LoVo (cell line): ENCODE data around the gene MAP4K1.
A peak's percentile ranks its signal among the peaks of the same experiment; 100 is the strongest.
"Not testable (repeated sequence)": the region's sequence is repeated elsewhere in the genome, so short reads cannot be mapped to it uniquely, and the experiment has no call there.

Experiments
- DNase-seq: peaks from one replicate; pipeline ENCODE4 v3.0.0-alpha.2; 2016; ENCODE audit warnings: low spot score

MAP4K1 gene

DNA sequence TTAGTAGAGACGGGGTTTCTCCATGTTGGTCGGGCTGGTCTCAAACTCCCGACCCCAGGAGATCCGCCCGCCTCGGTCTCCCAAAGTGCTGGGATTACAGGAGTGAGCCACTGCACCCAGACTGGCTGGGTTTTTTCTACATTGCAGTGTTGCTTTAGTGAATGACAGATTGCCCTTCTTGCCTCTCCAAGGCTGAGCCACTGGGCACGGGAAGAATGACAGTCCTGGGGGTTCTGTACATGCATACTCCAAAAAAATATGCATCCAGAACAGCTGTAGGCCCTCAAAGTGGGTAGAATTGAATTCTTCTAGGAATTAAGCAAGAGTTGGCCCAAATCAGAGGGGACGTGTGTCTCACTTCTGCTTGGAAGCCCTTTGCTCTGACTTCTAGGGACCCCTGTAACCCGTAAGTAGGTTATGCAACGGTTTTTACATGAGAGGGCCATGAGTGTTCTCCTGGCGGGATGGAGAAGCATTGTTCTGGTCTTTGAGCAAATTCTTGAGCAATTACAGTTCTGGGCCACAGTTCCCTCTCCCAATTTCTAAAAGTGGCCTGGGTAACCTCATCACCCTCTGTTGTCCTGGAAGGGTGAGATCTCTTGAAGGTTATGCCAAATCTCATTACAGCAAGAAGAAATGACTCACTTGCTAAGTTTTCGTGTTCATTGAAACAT lies 33.3 kb upstream of the MAP4K1 start:
- DNase-seq = no peak

DNA sequence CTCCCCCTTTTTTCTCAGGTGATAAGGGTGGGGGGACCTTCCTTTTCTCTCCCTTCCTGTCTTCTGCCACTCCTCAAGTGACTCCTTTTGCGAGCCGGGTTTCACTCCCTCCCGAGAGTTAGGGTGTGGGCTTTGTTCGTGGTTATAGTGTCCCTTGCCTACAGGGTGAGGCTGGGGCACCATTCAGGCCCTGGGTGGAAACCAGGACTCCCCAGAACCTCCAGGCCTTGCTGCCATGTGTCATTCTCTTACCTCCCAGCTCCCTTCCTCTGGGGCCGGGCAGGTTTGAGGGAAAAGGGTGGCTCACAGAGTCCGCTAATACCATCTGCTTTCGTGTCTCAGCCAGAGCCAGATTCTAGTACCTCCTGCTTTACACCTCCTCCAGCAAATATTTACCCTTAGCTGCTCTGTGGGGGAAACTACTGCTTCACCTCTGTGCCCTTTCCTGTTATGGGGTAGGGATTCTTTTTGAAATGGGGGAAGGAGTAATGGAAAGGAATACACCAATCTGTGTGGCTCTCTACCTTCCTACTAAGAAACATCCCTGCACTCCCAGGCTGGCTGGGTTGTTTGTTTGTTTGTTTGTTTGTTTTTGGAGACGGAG lies 32.5 kb upstream of the MAP4K1 start:
- DNase-seq = no peak

DNA sequence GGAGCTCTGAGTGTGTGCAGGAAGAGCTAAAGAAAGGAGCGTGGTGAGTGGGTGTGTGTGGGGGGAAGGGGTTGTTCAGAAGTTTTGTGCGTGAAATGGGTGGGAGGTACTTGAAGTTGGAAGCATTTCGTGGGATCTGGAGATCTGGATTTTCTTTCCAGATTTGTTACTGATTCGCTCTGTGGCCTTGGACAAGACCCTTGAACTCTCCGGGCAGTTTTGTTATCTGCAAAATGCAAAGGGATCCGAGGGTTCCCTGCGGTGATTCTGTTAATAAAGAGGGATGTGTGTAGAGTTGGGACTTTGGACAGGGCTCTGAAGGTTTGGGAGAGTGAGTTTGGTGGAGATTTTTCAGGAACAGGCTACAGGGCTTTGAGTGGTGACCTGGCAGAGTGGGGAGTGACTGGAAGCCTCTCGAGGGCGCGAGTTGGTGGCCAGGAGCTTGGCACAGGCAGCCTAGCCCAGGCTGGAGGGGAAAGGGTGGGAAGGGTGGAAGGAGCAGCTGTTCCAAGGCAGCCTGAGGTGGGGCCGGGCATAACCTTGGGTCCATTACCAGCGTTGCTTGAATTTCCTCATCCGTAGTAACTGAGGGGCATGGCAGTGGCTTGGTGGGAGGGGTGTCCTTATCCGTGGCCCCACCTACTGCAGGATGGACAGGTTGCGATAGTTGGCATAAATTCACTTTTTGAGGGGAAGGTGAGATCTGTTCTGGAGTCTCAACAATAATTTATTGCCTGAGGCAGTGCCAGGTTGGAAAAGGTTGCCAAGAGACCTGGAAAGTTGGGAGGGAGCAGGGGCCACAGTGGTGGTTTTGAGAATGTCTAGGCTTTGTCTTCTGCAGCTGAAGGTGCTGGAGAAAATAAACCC lies 31.8 kb upstream of the MAP4K1 start:
- peak; percentile 68 for DNase-seq

DNA sequence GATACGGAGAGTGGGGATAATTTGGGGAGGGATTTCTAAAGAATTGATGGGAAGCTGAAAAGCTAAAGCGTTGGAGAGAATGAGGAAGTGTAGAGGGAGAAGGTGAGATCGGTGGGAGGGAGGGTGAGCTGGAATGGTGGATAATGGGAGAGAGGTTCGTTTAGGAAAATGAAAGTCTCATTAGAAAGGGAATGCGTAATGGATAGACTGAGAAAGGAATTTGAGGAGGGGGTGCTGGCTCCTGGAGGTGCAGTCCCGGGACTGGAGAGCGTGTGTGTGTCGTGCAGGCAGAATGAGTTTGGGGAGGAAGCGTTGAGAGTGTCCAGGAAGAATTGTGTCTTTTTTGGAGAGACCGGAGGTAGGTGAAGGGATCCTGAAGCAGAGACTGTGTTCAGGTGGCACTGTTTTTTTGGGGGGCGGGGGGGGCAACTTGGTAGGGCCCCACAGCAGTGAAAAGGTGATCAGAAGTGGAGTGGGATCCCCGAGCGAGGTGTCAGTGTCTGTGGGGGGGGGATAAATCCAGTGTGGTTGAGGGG lies 31.1 kb upstream of the MAP4K1 start:
- no peak for DNase-seq

DNA sequence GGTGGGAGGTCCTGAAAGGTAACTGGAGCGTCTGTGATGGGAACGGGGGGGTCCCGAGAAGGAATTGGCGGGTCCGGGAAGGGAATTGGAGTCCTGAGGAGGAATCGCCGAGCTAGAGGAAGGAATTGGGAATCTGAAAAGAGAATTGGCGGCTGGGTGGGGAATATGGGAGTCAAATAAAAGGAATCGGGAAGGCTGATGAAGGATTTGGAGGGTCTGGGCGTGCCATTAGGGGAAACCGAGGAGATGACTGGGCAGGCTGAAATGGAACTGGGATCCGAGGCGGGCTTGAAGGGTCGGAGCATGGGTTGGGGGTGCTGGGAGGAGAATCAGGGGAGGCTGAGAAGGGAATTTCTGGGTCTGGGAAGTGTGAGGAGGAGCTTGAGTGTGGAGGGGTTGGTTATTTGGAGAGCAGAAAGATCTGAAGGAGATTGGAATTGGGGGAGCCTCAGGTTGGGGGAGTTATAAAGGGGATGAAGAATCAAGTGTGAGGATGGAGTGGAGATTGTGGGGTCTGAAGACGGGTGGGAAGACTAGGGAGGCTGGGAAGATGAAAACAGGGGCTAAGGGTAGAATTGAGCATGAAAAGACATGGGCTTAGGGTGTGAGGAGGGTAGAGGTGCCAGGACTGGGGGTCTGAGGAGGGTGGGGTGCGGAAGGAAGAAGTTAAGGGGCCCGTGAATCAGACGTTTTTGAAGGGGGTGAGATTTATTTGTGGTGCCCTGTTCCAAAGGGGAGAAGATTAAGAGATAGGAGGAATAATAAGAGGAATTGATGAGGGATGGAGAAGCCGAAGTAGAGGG lies 30.4 kb upstream of the MAP4K1 start:
- no peak for DNase-seq

DNA sequence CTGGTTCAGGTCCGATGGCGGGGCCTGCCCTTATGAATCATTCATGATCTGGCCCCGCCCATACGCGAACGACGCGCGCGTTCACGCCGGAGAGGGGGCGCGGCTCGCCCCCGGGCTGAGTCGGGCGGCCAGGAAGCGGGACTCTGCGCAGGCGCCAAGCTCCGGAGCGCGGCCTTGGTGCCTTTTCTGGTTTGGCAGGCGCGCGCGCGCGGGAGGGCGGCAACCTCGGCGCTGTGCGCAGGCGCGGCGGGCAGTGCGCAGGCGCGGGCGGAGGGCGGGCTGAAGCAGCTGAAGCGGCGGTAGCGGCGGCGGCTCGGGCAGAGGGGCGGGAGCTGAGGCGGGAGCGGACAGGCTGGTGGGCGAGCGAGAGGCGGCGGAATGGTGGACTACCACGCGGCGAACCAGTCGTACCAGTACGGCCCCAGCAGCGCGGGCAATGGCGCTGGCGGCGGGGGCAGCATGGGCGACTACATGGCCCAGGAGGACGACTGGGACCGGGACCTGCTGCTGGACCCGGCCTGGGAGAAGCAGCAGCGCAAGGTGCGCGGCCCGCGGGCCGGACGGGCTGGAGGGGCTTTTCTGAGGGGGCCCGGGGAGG lies 29.7 kb upstream of the MAP4K1 start, which contains the start of gene ACTN4:
ACTN4 (plus strand) TSS at position 282 of the 598 bp plus-strand sequence; CDS start at position 379, 97 bp downstream.
- DNase-seq = peak; percentile 97

DNA sequence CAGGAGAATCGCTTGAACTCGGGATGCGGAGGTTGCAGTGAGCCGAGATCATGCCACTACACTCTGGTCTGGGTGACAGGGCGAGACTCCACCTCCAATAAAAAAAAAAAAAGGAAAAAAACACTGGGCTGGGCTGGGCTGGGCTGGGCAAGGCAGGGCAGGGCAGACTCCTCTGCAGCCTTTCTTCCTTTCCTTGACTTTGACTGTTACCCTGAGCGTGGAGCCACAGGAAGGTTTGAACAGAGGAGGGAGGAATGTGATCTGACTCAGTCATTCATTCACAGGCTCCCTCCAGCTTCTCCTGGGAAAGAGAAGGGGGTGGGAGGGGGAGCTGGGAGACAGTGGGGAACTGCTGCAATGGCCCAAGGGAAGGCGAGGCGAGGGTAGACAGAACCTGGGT lies 27.0 kb upstream of the MAP4K1 start:
- DNase-seq = peak; percentile 68

DNA sequence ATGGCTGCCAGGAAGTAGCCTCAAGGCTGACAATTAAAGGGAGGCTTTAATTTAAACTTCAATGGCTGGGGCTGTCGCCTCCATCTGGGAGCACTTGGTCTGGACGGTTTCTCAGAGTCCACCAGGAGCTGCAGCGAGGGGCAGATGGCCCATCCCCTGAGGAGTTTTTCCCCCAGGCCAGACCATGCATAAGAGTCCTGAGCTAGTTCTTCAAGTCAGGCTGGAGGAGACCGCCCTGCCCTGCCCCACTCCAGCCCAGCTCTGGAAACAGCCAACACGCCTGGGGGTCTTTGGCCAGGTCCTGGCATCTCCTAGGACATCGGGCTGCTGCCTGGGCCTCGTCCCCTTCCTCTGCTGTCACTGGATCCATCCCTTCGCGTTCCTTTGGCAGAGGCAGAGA lies 24.4 kb upstream of the MAP4K1 start:
- DNase-seq = no peak

DNA sequence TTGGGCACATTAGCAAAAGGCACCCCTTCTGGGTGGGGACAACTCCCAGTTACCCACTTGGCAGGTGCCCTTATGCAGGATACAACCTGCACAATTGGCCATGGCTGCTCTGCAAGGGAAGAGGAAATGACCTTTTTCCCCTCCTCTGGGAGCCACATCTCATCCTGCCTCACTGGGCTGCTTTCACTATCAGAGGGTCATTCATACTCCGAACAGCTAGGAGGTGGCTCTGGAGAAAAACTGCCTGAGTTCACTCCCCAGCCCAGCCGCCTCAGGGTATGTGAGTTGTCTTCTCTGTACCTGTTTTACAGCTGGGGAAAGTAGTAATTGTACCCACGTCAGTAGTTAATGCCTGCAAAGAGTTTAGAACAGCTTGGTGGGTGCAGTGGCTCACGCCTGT lies 22.6 kb upstream of the MAP4K1 start:
- DNase-seq = no peak

DNA sequence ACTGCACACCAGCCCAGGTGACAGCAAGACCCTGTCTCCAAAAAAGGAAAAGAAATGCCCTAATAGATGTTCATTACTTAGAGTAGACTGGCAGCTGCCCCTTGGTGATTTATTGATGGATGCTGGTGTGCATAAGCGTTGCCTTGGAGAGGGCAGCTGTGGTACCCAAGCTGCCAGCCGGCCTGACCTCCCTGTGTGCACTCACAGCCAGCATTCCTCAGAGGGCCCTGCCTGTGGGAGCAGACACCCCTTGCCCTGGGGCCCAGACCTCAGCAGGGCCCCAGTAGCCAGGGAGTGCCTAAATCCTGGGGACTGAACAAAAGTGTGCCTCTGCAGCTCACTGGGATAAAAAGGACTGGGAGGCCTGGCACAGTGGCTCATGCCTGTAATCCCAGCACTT lies 21.9 kb upstream of the MAP4K1 start:
- no peak for DNase-seq

DNA sequence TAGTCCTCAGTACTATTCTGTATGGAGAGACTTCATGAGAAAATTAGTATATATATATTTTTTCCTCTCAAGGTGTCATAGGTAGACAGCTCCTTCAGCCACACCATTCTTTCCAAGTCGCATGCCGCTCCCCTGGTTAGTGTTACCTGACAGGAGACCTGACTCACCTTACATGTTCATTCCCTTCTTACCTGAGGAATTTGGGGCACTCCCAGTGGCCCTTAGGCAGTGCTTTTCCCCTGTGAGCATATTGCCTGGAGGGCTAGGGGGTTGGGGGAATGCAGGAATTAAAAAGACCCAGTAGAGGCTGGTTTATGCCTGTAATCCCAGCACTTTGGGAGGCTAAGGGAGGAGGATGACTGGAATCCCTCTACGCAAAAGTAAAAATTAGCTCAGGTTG lies 20.7 kb upstream of the MAP4K1 start:
- DNase-seq = no peak

DNA sequence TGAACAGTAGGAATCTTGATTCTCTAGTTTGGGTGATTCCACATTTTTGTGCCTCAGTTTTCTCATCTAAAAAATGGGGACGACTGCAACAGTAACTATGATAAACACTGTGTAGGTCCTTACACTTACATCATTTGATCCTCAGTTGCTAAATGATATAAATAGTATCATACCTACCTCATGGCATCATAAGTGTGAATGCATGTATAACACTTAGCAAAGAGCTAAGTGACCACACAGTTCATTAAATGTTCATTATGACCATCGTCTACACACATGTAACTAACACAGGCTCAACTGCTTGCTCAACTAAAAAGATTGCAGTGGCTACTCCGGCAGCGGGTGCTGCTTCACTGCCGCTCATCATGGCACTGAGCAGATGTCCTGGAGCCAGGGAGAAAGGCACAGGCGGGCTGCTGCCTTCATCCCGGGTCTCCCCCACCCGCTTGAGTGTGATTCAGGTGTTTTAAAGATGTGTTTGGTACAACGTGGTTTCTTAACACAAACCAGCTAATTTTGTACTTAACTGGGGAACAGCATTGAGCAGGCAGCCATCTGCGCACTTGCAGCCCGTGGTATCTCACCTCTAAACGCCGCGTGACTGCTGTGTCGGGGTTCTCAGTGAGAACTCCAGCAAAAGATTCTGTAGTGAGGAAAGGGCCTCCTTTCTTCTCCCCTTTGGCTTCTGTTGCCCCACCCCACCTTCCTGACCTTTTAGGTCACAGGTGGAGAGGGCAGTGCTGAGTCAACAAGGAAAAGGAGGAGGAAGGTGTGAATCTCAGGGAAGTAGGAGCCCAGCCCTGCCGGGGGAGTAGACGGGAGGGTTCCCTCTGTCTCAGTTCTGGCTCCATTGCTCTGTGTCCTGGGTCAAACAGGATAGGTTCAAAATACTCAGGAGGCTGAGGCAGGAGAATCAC lies 18.0 kb upstream of the MAP4K1 start:
- DNase-seq = no peak

DNA sequence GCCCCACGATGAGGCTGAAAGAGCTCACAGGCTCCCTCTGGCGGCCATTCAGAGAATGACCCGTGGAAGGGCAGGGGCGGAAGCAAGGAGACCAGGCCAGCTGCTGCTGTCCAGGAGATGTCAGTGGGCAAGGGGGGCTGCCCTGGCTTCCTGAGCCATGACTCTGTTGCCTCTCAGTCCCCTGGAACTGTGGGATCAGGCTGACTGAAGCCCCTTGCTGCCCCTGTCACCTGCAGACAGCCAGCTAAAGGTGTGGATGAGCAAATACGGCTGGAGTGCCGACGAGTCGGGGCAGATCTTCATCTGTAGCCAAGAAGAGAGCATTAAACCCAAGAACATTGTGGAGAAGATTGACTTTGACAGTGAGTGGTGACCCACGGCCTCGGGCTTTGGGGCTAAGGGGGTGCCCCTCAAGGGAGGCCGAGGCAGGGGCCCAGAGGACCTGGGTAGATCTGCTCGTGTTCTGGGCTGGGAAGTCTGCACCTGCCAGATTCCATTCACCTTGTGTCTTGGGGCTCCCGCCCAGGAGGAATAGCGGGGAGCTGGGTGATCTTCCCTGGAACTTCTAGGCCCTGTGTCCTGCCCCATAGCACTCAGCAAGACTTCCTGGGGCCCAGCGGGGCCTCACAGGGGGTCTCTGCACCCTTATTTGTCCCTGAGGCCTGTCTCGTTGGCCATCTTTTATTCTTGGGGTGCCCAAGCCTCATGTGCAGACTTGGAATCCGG lies 17.2 kb upstream of the MAP4K1 start:
- peak; percentile 68 for DNase-seq

DNA sequence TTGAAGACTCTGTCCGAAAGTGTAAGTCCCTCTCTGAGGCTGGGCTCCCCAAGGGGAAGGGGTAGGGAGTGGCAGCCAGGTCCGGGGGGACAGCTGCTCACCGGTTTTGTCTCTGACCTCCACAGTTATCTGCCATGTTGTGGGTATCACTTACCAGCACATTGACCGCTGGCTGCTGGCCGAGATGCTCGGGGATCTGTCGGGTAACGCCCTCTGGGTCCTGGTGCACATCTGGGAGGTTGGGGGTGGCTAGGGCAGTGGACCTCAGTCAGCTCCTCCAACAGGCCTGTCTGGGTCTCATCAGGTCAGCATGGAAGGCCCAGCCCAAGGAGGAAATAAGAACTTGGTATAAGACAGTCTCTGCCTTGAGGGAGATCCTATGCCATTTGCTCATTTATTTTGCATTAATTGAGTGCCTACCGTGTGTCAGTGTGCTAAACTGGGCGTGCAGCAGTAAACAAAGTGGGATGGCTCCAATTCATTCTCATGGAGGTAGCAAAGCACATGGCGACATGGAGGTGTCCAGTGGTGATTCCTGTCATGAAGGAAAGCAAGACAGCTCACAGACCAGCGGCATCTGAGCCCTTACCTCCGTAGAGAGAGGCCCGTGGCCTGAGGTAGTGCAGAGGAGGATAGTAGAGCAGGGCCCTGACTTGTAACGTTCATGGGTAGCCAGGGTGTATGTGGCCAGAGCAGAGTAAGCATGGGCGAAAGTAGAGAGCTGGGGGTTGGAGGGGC lies 14.9 kb upstream of the MAP4K1 start:
- no peak for DNase-seq

DNA sequence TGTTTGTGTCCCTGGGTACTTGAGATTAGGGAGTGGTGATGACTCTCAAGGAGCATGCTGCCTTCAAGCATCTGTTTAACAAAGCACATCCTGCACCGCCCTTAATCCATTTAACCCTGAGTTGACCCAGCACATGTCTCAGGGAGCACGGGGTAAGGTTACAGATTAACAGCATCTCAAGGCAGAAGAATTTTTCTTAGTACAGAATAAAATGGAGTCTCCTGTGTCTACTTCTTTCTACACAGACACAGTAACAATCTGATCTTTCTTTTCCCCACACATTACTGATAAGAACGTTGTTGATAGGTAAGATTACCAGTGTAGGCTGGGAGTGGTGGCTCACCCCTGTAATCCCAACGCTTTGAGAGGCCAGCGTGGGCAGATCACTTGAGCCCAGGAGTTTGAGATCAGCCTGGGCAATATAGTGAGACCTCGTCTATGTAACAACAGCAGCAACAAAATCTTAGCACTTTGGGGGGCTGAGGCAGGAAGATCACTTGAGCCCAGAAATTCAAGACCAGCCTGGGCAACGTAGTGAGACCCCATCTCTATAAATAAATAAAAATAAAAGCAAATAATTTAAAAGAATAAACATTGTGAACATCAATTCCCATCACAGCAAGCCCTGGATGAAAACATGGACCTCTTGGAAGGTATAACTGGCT lies 14.2 kb upstream of the MAP4K1 start:
- DNase-seq = not testable (repeated sequence)

DNA sequence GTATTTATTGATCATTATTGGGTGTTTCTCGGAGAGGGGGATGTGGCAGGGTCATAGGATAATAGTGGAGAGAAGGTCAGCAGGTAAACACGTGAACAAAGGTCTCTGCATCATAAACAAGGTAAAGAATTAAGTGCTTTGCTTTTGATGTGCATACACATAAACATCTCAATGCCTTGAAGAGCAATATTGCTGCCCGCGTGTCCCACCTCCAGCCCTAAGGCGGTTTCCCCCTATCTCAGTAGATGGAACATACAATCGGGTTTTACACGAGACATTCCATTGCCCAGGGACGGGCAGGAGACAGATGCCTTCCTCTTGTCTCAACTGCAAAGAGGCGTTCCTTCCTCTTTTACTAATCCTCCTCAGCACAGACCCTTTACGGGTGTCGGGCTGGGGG lies 13.5 kb upstream of the MAP4K1 start:
- DNase-seq = not testable (repeated sequence)

DNA sequence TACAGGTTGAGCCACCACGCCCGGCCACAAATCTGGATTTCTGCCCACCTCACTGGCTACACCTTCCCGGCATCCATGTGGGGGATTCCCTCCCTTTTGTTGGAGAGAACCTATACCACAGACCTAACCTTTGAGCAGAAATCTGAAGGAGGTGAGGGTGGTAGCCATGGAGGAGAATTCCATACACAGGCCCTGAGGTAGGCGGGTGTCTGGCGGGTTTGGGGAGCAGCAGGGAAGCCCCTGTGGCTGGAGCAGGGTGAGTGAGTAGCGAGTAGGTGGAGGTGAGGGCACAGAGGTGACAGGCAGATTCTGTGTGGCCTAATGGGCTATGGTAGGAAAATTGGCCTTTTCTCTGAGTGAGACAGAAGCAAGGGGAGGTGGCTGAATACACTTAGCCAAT lies 11.8 kb upstream of the MAP4K1 start:
- no peak for DNase-seq

DNA sequence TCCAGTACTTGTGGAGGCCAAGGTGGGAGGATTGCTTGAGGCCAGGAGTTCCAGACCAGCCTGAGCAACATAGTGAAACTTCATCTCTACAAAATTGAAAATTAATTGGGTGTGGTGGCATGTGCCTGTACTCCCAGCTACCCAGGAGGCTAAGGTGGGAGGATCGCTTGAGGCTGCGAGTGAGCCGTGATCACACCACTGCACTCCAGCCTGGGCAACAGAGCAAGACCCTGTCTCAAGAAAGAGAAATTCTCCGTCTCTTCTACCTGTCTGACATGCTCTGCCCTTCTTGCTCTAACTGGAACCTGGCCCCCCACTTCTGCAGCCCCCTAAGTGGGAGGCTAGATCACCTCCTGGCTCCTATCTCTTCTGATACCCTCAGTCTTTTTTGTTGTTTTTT lies 8.6 kb upstream of the MAP4K1 start:
- DNase-seq = no peak
